Measurements from ENCODE around the gene CDKAL1. TPM values are rescaled to one million over a fixed set of nuclear protein-coding genes. Genes with fewer than 3 reads are reported as not detected.

CDKAL1 gene
- polyA plus RNA-seq, 12 donors: 10.0 to 17.3 (median 14.8) TPM; not detected in 1

Other genes with a start within 250 kb of the CDKAL1 start
- gene E2F3, start 132.6 kb upstream of the CDKAL1 start, polyA plus RNA-seq (ENCODE audit: insufficient read length in 12 of 12): 10 to 100 TPM in 5 of 12 donors, 1 to 10 TPM in 6, not detected in 1; 7.9 to 11.5 (median 10.0) TPM